Measurements from ENCODE around the gene XIAP.

GRCh38 chrX:123817288-123817894, 42.5 kb upstream of the XIAP start:
- TF ChIP-seq CTCF (IDR thresholded peaks at IDR 0.05; ENCODE audit: poor library complexity) (no peak), EZH2 (IDR thresholded peaks at IDR 0.05; ENCODE audit: borderline replicate concordance) (no peak)

Measured in hepatocyte (in vitro differentiated cells).